Measurements from ENCODE around the gene CKAP2. TPM values are rescaled to one million over a fixed set of nuclear protein-coding genes. Genes with fewer than 3 reads are reported as not detected.
A peak's percentile ranks its signal among the peaks of the same experiment; 100 is the strongest.
"Not testable (repeated sequence)": the region's sequence is repeated elsewhere in the genome, so short reads cannot be mapped to it uniquely, and the experiment has no call there.

CKAP2 gene
- total RNA-seq, 1 donor from 2014 or later: 20.8 TPM

DNA sequence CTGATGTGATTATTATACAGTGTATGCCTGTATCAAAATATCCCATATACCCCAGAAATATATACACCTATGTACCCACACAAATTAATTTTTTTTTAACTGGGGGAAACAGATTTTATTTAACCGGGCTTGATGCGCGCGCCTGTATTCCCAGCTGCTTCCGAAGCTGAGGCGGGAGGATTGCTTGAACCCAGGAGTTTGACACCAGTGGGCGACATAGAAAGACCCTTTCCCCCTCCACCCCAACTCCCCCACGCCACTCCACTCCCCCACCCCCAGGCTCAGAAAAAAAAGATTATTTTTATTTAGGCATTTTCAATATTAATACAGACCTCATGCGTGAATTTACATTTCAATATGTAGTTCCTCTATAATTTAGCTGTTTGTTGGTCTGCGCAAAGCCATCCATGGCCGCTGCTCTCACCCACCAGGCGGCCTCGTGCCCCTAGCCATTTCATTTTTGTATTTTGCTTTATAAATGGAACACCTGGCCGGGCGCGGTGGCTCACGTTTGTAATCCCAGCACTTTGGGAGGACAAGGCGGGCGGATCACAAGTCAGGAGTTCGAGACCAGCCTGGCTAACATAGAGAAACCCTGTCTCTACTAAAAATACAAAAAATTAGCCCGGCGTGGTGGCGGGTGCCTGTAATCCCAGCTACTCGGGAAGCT is 4.0 kb upstream of the CKAP2 start:
- FAIRE-seq: no peak
- DNase-seq (ENCODE audit: low spot score in 2 of 2): no peak

DNA sequence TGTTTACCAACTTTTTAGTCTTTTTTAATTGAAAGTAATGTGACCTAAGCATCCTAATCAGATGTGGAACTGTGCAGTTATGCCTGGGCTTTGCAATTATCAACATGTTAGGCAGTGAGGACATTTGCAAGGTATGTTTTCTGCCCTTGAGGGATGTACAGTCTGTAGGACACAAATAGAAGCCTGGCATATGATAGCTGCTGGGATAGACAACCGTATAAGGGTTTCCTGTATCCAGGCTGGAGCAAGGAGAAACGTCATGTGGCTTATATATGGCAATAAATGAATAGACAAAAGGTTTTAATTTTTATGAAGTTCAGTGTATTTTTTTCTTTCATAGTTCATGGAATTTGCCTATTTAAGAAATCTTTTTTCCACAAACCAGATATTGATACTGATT is 2.8 kb upstream of the CKAP2 start:
- no peak for FAIRE-seq
- DNase-seq (ENCODE audit: low spot score in 2 of 2): no peak

GRCh38 chr13:52454459-52454819 is 839 bp upstream of the CKAP2 start:
- no peak for DNase-seq (ENCODE audit: low spot score in 2 of 2)
- FAIRE-seq: no peak

- FAIRE-seq: no peak
These were observed 381 bp downstream of the CKAP2 start for GRCh38 chr13:52455677-52456041.

DNA sequence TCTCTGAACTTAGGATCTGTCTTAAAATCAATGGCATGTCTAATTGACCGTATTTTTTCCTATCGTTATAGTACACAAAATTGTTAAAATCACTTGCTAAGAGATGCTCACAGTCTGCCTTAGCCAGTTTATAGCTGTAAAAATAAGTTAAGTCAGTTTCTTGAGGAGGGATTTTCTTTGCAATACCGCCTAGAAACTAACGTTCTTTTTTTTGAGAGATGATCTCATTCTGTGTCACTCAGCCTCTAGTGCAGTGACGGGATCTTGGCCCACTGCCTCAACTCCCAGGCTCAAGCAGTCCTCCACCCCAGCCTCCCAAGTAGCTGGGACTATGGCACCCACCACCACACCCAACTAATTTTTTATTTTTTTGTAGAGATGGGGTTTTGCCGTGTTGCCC is 4.4 kb downstream of the CKAP2 start:
- DNase-seq (ENCODE audit: low spot score in 2 of 2) (no peak), FAIRE-seq (no peak)

More at GRCh38 chr13:52455677-52456041, 381 bp downstream of the CKAP2 start:
- peak; percentile 43 to 46 for DNase-seq (ENCODE audit: low spot score in 2 of 2)

- DNase-seq (ENCODE audit: low spot score in 2 of 2): no peak
- no peak for FAIRE-seq
These were observed 6.0 kb downstream of the CKAP2 start for GRCh38 chr13:52461265-52461664.

GRCh38 chr13:52463526-52463925 is 8.2 kb downstream of the CKAP2 start:
- no peak for DNase-seq (ENCODE audit: low spot score in 2 of 2)
- no peak for FAIRE-seq

GRCh38 chr13:52468487-52468886 is 13.2 kb downstream of the CKAP2 start:
- DNase-seq (ENCODE audit: low spot score in 2 of 2); FAIRE-seq: not testable (repeated sequence)

DNA sequence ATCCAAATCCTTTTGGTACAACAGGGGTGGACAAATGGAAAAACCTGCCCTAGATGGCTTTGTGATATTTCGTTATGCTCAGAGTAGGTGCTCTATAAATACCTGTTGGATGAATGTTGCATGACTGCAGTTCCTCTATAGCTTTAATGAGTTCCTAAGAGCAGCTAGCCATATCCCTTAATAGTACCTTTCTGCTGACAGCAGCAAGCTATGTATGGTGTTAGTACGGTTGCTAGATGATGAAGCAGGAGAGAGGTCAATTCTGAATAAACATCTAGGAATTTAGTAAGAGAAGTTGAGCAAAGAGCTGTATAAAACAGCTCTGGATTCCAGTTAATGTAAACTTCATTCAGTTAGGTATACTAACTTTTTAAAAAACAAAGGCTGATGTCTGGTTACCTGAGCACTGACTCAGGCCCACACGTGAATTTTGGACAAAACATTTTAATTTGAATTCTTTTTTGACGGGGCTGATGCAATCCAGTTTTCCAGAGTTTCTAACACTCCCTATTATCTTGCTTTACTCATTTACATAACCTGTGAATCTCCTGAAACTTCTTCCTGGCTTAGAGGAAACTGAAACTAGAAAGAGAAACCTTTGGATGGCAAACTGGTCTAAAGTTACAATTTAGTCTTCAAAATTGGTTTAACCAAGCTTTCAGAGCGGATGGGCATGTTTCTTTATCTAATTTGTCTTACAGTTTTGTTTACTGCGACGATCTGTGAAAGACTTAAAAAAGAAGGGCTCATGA is 25.6 kb downstream of the CKAP2 start:
- not testable (repeated sequence) for FAIRE-seq; DNase-seq (ENCODE audit: low spot score in 2 of 2)

DNA sequence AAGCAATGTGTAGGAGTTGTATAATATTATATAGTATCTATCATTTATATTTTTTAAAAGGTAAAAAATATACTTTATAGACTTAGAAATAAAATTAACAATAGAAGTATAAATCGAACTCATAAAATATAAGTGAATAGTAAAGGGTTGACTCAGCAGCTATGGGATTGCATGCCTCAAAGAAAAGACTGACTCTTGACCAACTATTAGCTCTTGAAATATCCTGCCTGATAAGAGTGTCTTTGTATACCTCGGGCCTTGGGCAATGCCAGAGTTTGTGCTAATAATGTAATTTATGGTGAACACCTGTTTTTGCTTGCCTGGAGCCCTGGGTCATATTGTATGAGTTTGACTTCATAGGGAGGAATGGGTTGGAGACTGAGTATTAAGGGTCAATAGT is 31.8 kb downstream of the CKAP2 start:
- not testable (repeated sequence) for FAIRE-seq; DNase-seq (ENCODE audit: low spot score in 2 of 2)

DNA sequence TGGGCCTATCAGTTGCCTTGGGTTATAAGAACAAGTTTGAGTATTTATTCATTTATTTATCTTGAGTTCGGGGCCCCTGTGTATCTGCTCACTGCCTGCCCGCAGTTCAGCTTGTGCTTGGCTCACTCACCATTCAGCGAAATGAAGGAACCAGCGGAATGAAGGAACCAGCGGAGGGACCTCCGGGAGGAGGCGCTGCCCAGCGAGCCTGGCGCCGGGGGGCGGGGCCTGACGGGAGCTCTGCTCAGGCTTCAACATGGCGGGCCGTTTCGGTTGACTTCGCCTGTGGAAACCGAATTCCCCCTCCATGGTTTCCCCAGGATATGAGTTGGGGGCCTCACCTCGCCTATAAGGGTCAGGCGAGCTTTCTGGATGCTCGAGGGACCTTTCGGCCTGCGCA is 33.5 kb downstream of the CKAP2 start:
- not testable (repeated sequence) for FAIRE-seq; DNase-seq (ENCODE audit: low spot score in 2 of 2)

GRCh38 chr13:52491015-52491414 is 35.7 kb downstream of the CKAP2 start:
- not testable (repeated sequence) for FAIRE-seq

GRCh38 chr13:52494241-52494640 is 39.0 kb downstream of the CKAP2 start:
- not testable (repeated sequence) for DNase-seq (ENCODE audit: low spot score in 2 of 2); FAIRE-seq

More at GRCh38 chr13:52491015-52491414, 35.7 kb downstream of the CKAP2 start:
- not testable (repeated sequence) for DNase-seq (ENCODE audit: low spot score in 2 of 2)

DNA sequence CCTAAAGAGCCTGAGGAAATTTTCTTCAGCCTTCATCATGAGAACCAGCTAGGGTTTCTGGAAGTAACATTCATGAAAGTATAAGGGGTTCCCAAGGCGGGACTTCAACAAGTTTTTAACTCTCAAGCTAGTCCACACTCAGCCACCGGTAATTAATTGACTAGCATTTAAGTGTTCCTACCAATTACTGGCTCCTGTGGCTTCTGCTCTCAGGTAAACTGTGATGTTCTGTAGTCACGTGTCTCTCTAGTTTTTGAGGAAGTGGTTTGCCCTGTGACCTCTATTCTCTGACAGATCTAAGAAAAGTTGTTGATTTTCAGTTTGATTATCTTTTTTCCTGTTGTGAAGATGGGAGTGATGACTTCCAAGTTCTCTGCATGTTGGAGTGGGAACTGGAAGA is 42.7 kb downstream of the CKAP2 start:
- not testable (repeated sequence) for FAIRE-seq; DNase-seq (ENCODE audit: low spot score in 2 of 2)

GRCh38 chr13:52502277-52502676 is 47.0 kb downstream of the CKAP2 start:
- FAIRE-seq; DNase-seq (ENCODE audit: low spot score in 2 of 2): not testable (repeated sequence)

DNA sequence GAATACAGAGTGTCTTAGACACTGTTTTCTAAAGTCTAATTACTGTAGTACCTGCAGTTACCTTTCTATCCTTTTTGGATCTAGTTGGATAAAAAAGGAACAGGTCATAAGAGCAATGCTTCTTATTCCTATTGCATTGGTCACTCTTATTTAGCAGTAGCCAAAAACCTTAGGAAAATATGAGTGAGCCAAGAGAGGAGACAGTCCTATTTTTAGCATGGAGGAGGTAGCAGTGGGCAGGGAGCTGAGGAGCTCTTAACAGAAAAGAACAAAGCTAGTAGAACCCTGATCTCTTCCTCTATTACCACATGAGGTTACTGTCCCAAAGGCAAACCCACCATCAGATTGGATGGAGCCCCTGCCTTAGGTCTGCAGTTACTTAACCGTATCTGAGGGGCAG is 50.6 kb downstream of the CKAP2 start:
- FAIRE-seq; DNase-seq (ENCODE audit: low spot score in 2 of 2): not testable (repeated sequence)

DNA sequence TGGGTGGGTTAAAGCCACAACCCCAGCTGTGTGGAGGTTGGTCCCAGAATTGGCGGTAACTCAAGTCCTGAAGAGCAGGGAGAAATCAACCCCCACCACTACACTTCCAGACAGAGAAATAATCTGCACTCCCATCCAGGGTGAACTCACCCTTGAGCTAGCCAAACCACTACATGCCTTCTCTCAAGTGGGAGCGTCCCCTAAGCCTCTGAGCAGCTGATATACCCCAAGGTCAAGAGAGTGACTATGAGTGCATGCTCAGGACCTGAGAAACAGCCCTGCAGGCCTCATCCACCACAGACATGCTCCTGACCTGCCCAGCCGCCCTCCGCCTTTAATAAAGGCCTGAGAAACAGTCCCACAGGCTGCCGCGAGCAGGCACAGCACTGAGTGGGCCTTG is 54.3 kb downstream of the CKAP2 start:
- FAIRE-seq; DNase-seq (ENCODE audit: low spot score in 2 of 2): not testable (repeated sequence)

DNA sequence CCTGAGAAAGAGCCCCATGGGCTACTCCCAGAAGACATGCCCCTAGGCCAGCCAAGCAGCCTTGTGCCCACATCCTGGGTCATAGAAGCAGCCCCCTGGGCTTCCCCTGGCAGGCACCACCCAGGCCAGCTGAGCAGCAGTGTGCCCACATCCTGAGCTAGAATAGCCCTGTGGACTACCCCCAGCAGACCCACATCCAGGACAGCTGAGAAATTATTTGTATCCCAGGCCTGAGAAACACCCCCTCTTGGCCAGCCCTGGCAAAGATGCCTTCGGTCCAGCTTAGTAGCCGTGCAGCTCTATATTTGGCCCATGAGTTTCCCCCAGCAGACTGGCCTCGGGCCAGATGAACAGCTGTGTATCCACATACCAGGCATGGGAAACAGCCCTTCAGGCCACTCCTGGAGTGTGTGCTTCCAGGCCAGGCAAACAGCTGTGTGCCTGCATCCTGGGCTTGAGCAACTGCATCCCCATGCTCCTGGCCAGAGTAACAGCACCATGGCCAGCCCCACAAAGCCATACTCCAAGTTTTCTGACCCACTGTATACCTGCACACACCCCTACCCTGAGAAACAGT is 55.0 kb downstream of the CKAP2 start:
- FAIRE-seq; DNase-seq (ENCODE audit: low spot score in 2 of 2): not testable (repeated sequence)

GRCh38 chr13:52511598-52511997 is 56.3 kb downstream of the CKAP2 start:
- DNase-seq (ENCODE audit: low spot score in 2 of 2); FAIRE-seq: not testable (repeated sequence)

DNA sequence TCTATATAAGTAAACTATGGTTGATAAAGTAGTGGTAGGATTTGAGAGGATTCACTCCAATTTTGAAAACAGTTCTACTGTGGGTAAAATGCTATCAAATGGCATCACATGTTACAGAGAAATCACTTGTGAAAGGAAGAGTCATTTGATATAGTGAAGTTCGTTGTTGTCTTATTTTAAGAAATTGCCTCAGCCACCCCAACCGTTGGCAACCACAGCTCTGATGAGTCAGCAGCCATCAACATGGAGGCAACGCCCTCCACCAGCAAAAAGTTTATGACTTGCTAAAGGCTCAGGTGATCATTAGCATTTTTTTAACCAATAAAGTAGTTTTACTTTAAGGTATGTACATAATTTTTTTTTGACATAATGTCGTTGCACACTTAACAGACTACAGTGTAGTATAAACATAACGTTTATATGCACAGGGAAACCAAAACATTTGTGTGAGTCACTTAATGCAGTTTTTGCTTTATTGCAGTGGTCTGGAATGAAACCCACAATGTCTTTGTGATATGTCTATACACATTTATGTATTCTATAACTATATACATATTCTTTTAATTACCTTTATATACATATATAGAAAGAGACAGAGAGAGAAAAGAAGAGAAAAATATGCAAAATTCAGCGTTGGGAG is 58.8 kb downstream of the CKAP2 start:
- not testable (repeated sequence) for FAIRE-seq; DNase-seq (ENCODE audit: low spot score in 2 of 2)

DNA sequence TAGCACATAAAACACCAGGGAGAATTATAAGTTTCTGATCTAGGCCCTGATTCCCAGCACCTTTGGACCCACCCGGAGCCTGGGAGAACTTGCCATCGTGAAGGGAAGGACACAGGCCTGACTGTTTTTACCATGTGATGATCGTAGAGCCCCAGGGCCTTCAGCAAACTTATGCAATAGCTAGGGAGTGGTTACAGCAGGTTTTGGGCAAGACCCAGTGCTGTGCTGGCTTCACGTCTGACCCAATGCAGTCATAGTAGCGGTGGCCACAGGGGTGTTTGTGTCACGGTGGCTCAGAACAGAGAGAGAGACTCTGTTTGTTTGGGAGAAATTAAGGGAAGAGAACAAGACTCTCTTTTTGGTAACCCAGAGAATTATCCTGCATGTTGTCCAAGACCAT is 68.0 kb downstream of the CKAP2 start:
- FAIRE-seq; DNase-seq (ENCODE audit: low spot score in 2 of 2): not testable (repeated sequence)
